GM12872 (cell line): ENCODE data around the gene MYDGF.

Experiments used
- CTCF ChIP-seq: IDR thresholded peaks from 3 replicates; pipeline ENCODE4 v1.5.1; 2011; ENCODE audit warnings: low read depth, mild to moderate bottlenecking, low read length, moderate library complexity; ENCODE audit not compliant: insufficient read depth

The MYDGF gene

GRCh38 chr19:4653793-4654436 is 16.2 kb downstream of the MYDGF start:
- TF ChIP-seq CTCF = no peak

DNA sequence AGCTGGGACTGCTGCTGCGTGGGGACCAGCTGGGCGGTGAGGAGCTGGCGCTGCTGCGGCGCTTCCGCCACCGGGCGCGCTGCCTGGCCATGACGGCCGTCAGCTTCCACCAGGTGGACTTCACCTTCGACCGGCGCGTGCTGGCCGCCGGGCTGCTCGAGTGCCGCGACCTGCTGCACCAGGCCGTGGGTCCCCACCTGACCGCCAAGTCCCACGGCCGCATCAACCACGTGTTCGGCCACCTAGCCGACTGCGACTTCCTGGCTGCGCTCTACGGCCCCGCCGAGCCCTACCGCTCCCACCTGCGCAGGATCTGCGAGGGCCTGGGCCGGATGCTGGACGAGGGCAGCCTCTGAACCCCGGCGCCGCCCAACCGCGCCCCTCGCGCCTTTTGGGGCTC is 18.1 kb downstream of the MYDGF start:
- TF ChIP-seq CTCF = no peak

DNA sequence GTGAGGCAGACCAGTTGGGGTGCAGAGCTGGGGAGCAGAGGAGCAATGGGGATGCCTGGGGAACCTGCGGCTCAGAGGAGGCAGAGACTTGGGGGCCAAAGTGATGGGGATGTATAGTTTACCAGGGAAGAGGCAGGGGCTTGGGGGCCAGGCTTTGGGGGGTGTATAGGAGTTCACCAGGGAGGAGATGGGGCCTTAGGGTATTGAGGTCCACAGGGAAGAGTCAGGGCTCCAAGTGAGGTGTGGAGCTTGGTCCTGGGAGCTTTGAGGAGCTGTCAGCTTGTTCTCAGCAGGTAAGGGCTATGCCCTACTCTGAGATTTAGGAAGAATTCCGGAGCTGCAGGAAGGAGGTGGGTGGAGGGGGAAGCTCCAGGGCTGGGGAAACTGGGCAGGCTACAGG is 20.0 kb downstream of the MYDGF start:
- no peak for TF ChIP-seq CTCF

DNA sequence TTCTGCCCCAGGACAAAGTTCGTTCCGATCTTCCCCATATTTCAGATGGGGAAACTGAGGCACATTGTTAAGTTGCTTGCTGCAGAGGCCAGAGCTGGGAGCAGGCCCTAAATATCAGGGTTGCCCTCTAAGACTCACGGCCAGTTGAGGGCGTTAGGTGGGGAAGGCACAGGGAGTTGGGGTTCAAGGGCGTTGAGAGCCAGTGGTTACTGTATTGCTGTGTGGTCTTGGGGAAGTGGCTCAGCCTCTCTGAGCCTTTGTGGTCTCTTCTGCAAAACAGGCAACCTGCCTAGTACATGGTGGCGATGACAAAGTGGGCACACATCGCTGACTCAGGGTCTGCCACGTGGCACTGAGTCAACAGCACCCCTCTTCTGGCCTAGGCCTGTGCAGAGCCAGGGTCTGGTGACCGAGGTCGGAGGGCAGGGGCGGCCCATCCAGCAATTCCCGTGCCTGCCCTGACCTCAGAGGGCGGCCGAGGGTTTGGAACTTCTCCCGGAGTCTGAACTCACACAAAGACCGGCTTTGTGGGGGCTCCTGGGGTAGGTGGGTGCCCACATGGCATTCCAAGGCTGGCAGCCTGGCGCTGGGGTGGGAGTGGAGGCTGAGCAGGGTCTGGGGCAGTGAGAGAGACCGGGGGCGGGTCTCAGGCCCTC is 20.6 kb downstream of the MYDGF start:
- TF ChIP-seq CTCF = no peak

DNA sequence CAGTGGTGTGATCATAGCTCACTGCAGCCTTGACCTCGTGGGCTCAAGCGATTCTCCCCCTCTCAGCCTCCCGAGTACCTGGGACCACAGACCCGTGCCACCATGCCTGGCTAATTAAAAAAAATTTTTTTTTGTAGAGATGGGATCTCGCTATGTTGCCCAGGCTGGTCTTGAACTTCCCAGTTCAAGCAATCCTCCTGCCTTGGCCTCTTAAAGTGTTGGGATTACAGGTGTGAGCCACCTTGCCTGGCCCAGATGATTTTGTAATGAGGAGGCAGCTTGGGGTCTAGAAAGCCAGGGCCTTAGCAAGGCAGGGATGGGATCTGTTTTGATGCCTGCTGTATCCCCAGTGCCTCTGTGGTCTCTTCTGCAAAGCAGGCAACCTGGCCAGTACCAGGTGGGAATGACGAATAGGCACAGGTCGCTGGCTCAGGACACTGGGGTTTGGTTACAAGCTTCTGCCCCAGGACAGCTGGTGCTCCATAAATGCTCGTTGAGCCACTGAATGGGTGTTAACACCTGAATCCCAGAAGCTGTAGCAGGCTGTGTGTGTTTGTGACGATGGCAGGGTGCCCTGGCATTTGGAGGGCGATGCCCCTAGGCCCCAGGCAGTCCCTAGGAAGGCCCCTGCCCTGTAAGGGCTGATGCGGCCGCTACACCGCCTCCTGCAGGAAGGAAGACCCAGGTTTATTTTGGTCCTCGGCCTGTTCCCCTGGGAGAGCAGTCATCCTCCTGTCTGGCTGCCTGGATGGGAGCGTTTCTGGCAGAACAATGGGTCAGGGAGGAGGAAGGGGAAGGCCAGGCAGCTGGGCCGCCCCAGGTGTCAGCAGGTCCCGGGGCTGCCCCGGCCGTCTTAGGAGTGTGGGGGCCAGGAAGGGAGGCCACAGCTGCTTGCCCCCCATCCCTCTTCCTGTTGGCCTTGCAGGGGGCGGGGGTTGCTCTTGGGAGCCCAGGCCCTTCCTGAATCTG is 22.2 kb downstream of the MYDGF start:
- TF ChIP-seq CTCF = no peak

DNA sequence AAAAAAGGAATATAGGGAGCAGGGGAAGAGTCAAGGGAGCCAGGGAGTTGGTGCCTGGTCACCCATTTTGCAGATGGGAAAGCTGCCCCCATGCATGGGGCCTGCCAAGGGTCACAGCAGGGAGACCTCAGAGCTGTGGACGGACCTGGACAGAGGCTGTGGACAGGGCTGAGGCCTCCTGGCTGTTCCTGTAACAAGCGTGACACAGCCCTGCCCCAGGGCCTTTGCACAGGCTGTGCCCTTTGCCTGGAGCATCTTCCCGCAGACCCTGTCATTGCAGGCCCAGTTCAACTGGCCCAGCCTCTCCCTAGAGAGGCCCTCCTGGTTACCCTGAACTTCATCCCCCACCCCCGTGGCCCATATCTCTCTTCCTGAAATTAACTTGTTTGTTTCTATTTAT is 24.4 kb downstream of the MYDGF start:
- no peak for TF ChIP-seq CTCF

GRCh38 chr19:4642625-4643024 is 27.5 kb downstream of the MYDGF start:
- TF ChIP-seq CTCF = no peak
